Glomerular visceral epithelial cell (primary cell): ENCODE measurements around the gene MEI1.

Source experiments
- DNase-seq: peaks from one replicate; pipeline ENCODE4 v3.0.0-alpha.2; 2016; ENCODE audit errors: extremely low spot score

MEI1 gene

GRCh38 chr22:41841085-41841712 is 141.9 kb downstream of the MEI1 start:
- no peak for DNase-seq

- no peak for DNase-seq
Observed at GRCh38 chr22:41842996-41843970, 144.0 kb downstream of the MEI1 start.

- no peak for DNase-seq
Observed at GRCh38 chr22:41844036-41844435, 144.7 kb downstream of the MEI1 start.

- DNase-seq: no peak
Observed at GRCh38 chr22:41844513-41844912, 145.2 kb downstream of the MEI1 start.

GRCh38 chr22:41845380-41846267 is 146.3 kb downstream of the MEI1 start:
- no peak for DNase-seq

- DNase-seq: no peak
Observed at GRCh38 chr22:41846268-41846987, 147.1 kb downstream of the MEI1 start.

GRCh38 chr22:41847300-41847699 is 148.0 kb downstream of the MEI1 start:
- DNase-seq: no peak

- DNase-seq: no peak
Observed at GRCh38 chr22:41848468-41848867, 149.2 kb downstream of the MEI1 start.
